HG02610 (cell line): Measurements from ENCODE around the gene ZC3H14.

Experiments
- ATAC-seq: cut with Tn5 transposase; IDR thresholded peaks from one replicate; pipeline ENCODE4 v1.9.1; 2021; ENCODE audit warnings: mild to moderate bottlenecking, moderate library complexity; ENCODE audit not compliant: unreplicated experiment

Gene ZC3H14

GRCh38 chr14:88551980-88552431, 10.8 kb upstream of the ZC3H14 start:
- ATAC-seq = no peak

- no peak for ATAC-seq
Measured at GRCh38 chr14:88552876-88553275, 10.0 kb upstream of the ZC3H14 start.

- ATAC-seq = no peak
Measured at GRCh38 chr14:88553886-88554456, 8.9 kb upstream of the ZC3H14 start.

- ATAC-seq = no peak
Measured at GRCh38 chr14:88554457-88555286, 8.2 kb upstream of the ZC3H14 start, which contains the start of gene PTPN21. PTPN21 (minus strand) TSS chr14:88555007; CDS start chr14:88550417, 4,590 bp downstream.

- no peak for ATAC-seq
Measured at GRCh38 chr14:88556581-88556980, 6.3 kb upstream of the ZC3H14 start.

- no peak for ATAC-seq
Measured at GRCh38 chr14:88559852-88560251, 3.0 kb upstream of the ZC3H14 start.

- ATAC-seq = no peak
Measured at GRCh38 chr14:88562532-88562830, 356 bp upstream of the ZC3H14 start.

- ATAC-seq = no peak
Measured at GRCh38 chr14:88563845-88564244, 1.0 kb downstream of the ZC3H14 start.

GRCh38 chr14:88565427-88565826, 2.6 kb downstream of the ZC3H14 start:
- ATAC-seq = no peak

GRCh38 chr14:88568196-88568595, 5.4 kb downstream of the ZC3H14 start:
- ATAC-seq = no peak

GRCh38 chr14:88572117-88572516, 9.3 kb downstream of the ZC3H14 start:
- no peak for ATAC-seq

- no peak for ATAC-seq
Measured at GRCh38 chr14:88576222-88576621, 13.4 kb downstream of the ZC3H14 start.

GRCh38 chr14:88584451-88584850, 21.6 kb downstream of the ZC3H14 start:
- ATAC-seq = no peak

- no peak for ATAC-seq
Measured at GRCh38 chr14:88588081-88588480, 25.2 kb downstream of the ZC3H14 start.

- ATAC-seq = no peak
Measured at GRCh38 chr14:88590173-88590572, 27.3 kb downstream of the ZC3H14 start.

- ATAC-seq = no peak
Measured at GRCh38 chr14:88592031-88592430, 29.2 kb downstream of the ZC3H14 start.

- ATAC-seq = no peak
Measured at GRCh38 chr14:88597038-88597437, 34.2 kb downstream of the ZC3H14 start.

- no peak for ATAC-seq
Measured at GRCh38 chr14:88597601-88598000, 34.8 kb downstream of the ZC3H14 start.

- no peak for ATAC-seq
Measured at GRCh38 chr14:88598097-88598675, 35.3 kb downstream of the ZC3H14 start.

- no peak for ATAC-seq
Measured at GRCh38 chr14:88599326-88599725, 36.5 kb downstream of the ZC3H14 start.

- peak; percentile 95 for ATAC-seq
Measured at GRCh38 chr14:88599761-88600439, 37.1 kb downstream of the ZC3H14 start.

- no peak for ATAC-seq
Measured at GRCh38 chr14:88604212-88604611, 41.4 kb downstream of the ZC3H14 start.
